Erythroblast (primary cell): ENCODE results near the gene P2RX7.

Experiments used
- DNase-seq, 2 experiments: peaks; one replicate each; lab custom pipeline; 2025; lab: John Stamatoyannopoulos, UW
- GATA1 ChIP-seq: IDR thresholded peaks from 2 replicates; pipeline ENCODE4 v1.6.1; 2011; ENCODE audit warnings: low read depth, mild to moderate bottlenecking, control low read depth, low read length, moderate library complexity
- POLR2A ChIP-seq: IDR thresholded peaks from 2 replicates; pipeline ENCODE4 v1.6.1; 2011; ENCODE audit warnings: mild to moderate bottlenecking, low read length

The P2RX7 gene

DNA sequence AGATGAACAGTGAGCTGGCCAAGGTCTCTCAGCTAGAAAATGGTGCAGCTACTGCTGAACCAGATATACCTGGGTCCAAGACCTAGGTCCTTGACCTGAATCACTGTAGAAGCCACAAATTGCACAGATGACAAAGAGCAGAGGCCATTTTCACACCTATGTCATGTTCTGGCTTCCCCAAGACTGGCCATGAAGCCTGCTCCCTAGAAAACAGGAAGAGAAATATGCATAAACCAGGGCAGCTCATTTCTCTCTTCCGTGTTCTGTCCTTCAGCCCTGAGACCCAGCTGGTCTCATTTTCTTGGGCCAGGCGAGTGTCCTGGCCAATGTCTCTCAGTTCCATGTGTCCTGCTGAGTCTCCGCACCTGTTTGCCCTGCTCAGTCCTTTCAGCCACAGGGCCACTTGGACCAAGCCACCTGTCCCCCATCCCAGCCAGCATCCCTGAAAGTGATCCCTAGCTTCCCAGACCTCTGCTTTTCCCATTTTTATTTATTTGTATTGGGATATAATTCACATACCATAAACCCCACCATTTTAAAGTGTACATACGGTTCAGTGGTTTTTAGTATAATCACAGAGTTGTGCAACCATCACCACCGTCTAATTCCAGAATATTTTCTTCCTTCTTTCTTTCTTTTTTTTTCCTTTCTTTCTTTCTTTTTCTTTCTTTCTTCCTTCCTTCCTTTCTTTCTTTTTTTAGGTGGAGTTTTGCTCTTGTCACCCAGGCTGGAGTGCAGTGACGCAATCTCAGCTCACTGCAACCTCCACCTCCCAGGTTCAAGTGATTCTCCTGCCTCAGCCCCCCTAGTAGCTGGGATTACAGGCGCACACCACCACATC is 27.0 kb downstream of the P2RX7 start:
- no peak for DNase-seq
- TF ChIP-seq GATA1 (no peak), POLR2A (no peak)

DNA sequence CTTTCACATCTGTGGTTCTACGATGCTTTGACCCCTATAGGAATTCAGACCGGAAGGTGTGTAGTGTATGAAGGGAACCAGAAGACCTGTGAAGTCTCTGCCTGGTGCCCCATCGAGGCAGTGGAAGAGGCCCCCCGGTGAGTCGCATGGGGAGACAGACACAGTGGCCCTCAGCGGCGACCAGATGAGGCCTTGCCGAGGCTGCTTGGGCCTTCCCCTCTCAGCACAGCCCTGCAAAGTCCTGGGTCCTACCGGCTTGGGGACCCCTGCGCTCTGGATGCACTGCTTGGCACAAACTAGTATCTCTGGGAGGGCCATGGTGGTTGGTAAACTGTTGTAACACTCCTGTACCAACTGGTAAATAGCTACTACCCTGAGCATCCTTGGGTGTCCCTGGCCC is 29.7 kb downstream of the P2RX7 start:
- DNase-seq = no peak
- no peak for TF ChIP-seq POLR2A
- no peak for TF ChIP-seq GATA1

- TF ChIP-seq GATA1 = no peak
- TF ChIP-seq POLR2A = no peak
- DNase-seq = no peak
Measured at GRCh38 chr12:121162985-121163384, 30.3 kb downstream of the P2RX7 start.

DNA sequence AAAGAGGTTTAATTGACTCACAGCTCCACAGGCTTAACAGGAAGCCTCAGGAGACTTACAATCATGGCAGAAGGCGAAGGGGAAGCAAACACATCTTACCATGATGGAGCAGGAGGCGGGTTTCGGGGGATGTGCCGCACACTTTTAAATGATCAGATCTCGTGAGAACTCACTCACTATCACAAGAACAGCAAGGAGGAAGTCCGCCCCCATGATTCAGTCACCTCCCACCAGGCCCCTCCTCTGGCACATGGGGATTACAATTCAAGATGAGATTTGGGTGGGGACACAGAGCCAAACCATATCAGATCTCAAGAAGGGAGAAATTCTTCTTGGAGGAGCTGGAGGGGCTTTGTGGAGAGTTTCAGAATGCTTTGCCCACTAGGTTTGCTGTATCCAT is 32.2 kb downstream of the P2RX7 start:
- peak in 1 of 2 experiments; percentile 12 for DNase-seq

DNA sequence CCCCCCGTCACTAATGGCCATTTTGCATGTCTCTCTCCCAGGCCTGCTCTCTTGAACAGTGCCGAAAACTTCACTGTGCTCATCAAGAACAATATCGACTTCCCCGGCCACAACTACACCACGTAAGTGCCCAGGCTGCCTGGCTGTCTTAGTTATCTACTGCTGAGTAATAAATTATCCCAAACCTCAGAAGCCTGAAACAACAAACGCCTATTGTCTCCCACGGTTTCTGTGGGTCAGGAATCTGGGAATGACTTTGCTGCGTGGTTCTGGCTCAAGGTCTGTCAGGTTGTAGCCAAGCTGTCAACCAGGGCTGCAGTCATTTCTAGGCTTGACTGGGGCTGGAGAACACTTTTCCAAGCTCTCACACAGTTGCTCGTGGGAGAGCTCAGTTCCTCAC is 32.6 kb downstream of the P2RX7 start:
- no peak for TF ChIP-seq GATA1
- no peak for TF ChIP-seq POLR2A

GRCh38 chr12:121166356-121166755 is 33.7 kb downstream of the P2RX7 start:
- no peak for DNase-seq
- no peak for TF ChIP-seq POLR2A
- TF ChIP-seq GATA1 = no peak

More for the DNA sequence above, 32.6 kb downstream of the P2RX7 start:
- DNase-seq = no peak

- TF ChIP-seq POLR2A = no peak
- TF ChIP-seq GATA1 = no peak
- no peak for DNase-seq
Measured at GRCh38 chr12:121167232-121167820, 34.6 kb downstream of the P2RX7 start.

- TF ChIP-seq POLR2A = no peak
- no peak for TF ChIP-seq GATA1
- DNase-seq = no peak
Measured at GRCh38 chr12:121167951-121168350, 35.3 kb downstream of the P2RX7 start.

GRCh38 chr12:121170151-121170550 is 37.5 kb downstream of the P2RX7 start:
- no peak for TF ChIP-seq GATA1
- TF ChIP-seq POLR2A = no peak
- no peak for DNase-seq

DNA sequence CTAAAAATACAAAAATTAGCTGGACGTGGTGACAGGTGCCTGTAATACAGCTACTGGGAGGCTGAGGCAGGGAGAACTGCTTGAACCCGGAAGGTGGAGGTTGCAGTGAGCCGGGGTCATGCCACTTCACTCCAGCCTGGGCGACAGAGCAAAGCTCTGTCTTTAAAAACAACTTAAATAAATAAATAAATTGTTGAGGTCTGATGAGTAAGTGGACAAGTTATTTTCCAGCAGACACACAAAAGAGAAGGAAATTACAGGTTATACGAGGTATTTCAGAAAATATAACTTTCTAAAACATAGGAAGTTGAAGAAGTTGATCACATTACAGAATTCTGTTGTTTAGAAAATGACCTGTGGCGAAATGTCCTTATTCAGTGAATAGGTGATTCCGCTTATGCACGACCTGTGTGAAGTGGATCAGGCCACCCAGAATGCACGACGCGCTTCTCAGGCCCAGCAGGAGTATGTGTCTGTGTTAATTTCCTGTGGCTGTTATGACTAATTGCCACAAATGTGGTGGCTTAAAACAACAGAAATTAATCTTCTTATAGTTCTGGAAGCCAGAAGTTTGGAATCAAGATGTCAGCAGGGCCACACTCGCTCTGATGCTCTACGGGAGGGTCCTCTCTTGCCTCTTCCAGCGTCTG is 38.1 kb downstream of the P2RX7 start:
- DNase-seq = no peak
- no peak for TF ChIP-seq GATA1
- TF ChIP-seq POLR2A = no peak

DNA sequence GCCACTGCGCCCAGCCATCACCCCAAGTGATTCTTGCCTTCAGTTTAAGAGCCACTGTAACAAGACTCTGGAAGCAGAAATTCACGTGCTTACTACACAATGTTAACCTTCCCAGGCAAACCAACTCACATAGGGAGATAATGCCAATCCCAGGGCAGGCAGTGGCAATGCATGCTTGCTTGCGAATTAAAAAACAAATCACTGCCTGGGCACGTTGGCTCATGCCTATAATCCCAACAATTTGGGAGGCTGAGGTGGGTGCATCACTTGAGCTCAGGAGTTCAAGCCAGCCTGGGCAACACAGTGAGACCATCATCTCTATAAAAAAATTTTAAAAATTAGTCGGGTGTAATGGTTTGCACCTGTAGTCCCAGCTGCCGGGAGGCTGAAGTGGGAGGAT is 39.5 kb downstream of the P2RX7 start:
- TF ChIP-seq POLR2A (no peak), GATA1 (no peak)
- no peak for DNase-seq

DNA sequence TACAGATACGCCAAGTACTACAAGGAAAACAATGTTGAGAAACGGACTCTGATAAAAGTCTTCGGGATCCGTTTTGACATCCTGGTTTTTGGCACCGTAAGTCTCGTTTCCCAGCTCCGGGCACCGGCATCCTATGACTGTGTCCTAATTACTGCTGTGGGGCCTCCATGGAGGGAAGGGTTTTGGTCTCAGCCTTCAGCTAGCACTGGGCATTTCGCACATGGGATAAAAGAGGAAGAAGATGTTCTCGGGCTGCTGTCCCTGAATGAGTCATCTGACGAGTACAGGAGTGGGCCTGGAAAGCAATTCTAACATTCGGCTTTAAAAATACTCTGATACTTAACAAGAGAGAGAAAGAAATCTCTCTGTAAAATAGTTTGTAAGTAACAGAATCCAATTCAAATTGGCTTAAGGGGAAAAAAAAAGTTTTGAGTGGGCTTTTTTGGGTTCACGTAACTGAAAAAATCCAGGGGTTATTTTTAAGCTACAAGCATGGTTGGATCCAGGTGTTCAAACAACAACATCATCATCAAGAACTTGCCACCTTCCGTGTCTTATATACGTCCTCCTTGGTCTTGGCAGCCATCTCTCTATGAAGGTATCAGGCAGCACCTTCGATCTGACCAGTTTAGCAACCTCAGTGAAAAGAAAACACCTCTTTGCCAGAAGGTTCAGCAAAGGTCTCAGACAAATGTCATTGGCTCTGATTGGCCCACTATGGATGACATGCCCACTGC is 42.9 kb downstream of the P2RX7 start:
- TF ChIP-seq GATA1 = no peak
- no peak for TF ChIP-seq POLR2A
- no peak for DNase-seq

DNA sequence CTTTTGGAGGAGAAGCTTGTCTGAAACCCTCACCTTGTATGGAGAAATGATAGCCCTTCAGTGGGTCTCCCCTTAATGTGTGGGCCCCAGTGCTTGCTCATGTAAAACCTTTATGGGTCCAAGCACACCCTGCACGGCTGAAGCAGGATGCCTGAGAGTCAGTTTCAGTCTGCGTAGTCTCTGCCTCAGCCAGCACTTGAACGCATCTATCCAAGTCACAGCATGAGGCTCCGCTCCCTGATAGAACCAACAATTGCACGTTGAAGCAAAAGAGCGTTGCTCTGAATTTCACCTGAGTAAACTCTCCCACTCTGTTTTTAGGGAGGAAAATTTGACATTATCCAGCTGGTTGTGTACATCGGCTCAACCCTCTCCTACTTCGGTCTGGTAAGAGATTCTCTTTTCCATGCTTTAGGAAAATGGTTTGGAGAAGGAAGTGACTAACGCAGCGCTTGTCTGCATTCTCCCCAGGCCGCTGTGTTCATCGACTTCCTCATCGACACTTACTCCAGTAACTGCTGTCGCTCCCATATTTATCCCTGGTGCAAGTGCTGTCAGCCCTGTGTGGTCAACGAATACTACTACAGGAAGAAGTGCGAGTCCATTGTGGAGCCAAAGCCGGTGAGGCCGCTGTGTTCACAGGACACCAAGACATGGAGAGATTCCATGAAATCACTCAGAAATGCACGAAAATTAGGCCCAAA is 44.3 kb downstream of the P2RX7 start:
- no peak for TF ChIP-seq GATA1
- no peak for TF ChIP-seq POLR2A

DNA sequence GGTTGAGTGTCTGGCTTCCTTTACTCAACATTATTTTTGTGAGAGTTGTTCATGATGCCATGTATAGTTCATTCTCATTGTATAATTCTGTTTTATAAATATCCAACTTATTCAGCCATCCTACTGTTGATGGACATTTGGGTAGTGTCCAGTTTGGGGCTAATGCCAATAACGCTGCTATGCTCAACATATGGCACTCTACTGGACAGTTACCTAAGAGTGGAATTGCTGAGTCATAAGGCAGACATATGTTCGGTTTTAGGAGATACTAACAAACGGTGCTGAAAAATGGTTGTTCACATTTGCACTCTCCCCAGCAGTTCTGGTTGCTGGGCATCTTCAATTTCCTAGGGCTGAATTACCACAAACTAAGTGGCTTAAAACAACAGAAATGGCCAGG is 48.5 kb downstream of the P2RX7 start:
- DNase-seq = peak; percentile 13 to 27
- TF ChIP-seq POLR2A (no peak), GATA1 (no peak)

More for the DNA sequence above, 44.3 kb downstream of the P2RX7 start:
- no peak for DNase-seq
